Heart left ventricle (tissue), 13 donors: Measurements from ENCODE around the gene FOXN1.

Source experiments
- POLR2A ChIP-seq, 2 donors: fragments of 450-650 bp; IDR thresholded peaks; one replicate each; pipeline ENCODE4 v1.6.1; 2017; ENCODE audit warnings: antibody characterized with exemption in 2 of 2, mild to moderate bottlenecking in 2 of 2, moderate library complexity in 2 of 2
- TF ChIP-seq, protein P1 (sequence below), 12 donors: fragments of 200-600 bp; sonication (generic) in 4 of 12; IDR thresholded peaks; one replicate each; pipeline versions ENCODE4 v1.5.0 to v1.8.0; 2018 to 2022; ENCODE audit warnings: antibody characterized with exemption in 12 of 12, mild to moderate bottlenecking in 5 of 12
- donor health status: ischemic (EF 13 %, LVEDD 7.1; RV severe dilation, severe dysfunction).
- donor health status: DM: no; HTN: yes; CAD: no.
- donor health status: DM: no; HTN: no; CAD: no.
- donor health status: ischemic (EF 25% LVEDD 6.9; RV normal size, moderate dysfunction).
- donor health status: ischemic (EF 25% LVEDD 5.7; RV mildly dilated, moderate dysfunction).
- donor health status: ischemic (EF 35%, LVEDD 5.7; RV mildly dilated, moderate dysfunction).
- donor health status: nonischemic (EF 11% LVEDD 7.7; RV severe dilation, severe dysfunction).
- donor health status: DM: yes; HTN: yes; CAD: no.
- donor health status: PGD.
- donor health status: ischemic (EF 29% LVEDD 5.4; RV normal size, mild dysfunction).
- donor health status: nonischemic (EF 23%, LVEDD 6.1; RV moderate dilation, normal function).

DNA sequence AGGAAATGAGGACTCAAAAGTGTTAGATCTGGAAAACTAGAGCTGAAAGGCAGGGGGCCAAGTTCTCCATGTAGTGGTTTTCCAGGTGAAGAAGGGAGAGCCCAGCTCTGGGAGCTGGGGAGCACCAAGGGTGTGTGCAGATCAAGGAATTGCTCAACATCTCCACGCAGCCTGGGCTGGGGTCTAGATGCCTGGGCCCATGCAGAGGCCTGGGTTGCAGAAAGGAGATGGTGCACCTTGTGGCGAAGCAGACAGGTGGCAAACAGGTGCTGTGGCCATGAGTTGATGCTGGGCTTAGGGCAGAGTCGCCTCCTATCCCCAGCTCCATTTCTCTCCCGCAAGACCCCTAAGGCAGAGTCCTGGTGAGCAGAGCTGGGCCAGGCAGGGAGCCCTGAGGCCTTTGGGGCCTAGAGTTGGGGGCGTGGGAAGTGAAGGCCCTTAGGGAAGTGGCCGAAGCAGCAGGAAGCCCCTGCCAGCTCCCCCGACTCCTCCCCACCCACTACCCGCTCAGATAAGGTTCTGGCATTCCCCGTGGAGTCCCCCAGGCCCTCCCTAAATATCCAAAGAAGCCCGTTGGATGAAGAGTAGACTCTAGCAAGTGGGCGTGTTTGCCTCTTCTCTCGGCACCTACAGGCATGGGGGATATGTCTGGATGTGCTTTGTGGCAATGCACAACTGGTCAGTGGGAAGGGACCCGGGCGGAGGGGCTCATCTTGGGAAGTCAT is 777 bp downstream of the FOXN1 start:
- TF ChIP-seq, protein P1, sequence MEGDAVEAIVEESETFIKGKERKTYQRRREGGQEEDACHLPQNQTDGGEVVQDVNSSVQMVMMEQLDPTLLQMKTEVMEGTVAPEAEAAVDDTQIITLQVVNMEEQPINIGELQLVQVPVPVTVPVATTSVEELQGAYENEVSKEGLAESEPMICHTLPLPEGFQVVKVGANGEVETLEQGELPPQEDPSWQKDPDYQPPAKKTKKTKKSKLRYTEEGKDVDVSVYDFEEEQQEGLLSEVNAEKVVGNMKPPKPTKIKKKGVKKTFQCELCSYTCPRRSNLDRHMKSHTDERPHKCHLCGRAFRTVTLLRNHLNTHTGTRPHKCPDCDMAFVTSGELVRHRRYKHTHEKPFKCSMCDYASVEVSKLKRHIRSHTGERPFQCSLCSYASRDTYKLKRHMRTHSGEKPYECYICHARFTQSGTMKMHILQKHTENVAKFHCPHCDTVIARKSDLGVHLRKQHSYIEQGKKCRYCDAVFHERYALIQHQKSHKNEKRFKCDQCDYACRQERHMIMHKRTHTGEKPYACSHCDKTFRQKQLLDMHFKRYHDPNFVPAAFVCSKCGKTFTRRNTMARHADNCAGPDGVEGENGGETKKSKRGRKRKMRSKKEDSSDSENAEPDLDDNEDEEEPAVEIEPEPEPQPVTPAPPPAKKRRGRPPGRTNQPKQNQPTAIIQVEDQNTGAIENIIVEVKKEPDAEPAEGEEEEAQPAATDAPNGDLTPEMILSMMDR (IDR thresholded peaks at IDR 0.05): no peak
- no peak for TF ChIP-seq POLR2A (IDR thresholded peaks at IDR 0.05)
